Measurements from ENCODE around the gene C21orf58.

C21orf58 gene

DNA sequence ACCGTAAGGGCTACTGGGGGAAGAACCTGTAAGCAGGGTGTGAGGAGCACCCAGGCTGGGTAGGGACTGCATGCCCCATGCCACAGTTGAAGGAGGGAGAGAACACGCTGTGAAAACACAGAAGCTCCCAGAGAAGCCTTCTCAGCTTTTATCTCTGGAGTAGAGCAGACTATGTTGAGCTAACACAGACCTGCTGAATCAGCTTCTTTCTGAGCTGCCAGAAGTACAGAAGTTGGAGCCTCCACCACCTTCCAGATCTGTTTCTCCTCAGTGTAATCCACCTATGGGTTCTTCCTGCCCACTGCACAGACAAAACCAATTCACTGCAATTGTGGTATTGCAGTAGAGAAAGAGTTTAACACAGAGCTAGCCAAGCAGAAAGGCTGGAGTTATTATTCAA, 32.1 kb downstream of the C21orf58 start:
- DNase-seq, result no peak

- no peak for DNase-seq
These were observed 34.0 kb downstream of the C21orf58 start for GRCh38 chr21:46289655-46290179.

DNA sequence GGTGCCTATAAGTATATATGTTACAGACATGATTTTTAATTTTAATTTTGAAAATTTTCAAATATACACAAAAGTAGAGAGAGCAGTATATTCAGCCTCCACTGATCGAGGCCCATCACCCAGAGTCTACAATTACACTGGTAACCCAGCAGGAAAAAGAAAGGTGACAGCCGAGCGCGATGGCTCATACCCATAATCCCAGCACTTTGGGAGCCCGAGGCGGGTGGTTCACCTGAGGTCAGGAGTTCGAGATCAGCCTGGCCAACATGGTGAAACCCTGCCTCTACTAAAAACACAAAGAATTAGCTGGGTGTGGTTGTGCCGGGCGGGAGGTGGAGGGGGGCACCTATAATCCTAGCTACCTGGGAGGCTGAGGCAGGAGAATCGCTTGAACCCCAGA, 36.1 kb downstream of the C21orf58 start:
- DNase-seq, result no peak

DNA sequence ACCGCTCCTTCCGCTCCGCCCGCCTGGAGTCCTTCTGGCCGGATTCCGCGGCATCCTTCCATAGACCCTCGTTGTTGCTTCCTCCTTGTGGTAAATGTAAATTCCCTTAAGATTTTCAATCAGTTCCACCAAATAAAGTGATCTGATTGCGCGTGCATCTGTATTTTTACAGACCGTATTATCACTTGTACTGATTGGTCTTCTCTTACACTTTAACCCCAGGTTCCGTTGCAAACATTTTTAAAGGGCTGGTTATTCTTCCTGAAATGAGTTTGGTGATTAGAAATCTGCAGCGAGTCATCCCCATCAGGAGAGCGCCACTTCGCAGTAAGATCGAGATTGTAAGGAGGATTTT, 37.0 kb downstream of the C21orf58 start:
- no peak for DNase-seq

- DNase-seq, result peak; percentile 87
These were observed 37.7 kb downstream of the C21orf58 start, which contains the start of gene YBEY for GRCh38 chr21:46285761-46286647. Gene YBEY (plus strand): TSS chr21:46286342. CDS start chr21:46286914, 572 bp downstream.

DNA sequence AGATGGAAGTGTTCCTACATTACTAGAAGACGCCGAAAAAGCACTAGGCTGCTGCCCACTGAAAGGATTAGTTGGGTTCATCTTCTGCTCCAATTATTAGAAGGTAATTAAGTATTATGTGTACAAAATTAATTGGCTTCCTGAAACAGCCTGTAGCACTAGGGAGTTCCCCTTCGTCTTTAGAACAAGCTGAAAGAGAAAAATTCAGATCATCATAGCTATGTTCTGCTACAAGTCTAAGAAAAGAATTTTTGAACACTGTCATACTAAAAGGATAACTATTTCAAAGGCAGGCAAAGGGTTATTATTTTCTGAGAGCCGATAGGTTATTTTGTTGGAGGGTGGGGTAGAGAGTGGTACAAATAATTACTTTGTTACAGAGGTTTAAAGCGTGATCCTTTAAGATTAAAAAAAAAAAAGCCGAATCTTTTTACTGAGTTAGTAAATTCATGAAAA, 38.4 kb downstream of the C21orf58 start, which contains the start of gene MCM3AP:
Gene MCM3AP, minus strand, starts transcription at position 406 of the 456 bp plus-strand sequence. Its CDS starts 325 bp downstream, at position 81.
- DNase-seq, result no peak

GRCh38 chr21:46284733-46285132, 38.9 kb downstream of the C21orf58 start:
- no peak for DNase-seq

GRCh38 chr21:46284077-46284644, 39.5 kb downstream of the C21orf58 start:
- no peak for DNase-seq

- DNase-seq, result no peak
These were observed 48.8 kb downstream of the C21orf58 start for GRCh38 chr21:46274797-46275390.

DNA sequence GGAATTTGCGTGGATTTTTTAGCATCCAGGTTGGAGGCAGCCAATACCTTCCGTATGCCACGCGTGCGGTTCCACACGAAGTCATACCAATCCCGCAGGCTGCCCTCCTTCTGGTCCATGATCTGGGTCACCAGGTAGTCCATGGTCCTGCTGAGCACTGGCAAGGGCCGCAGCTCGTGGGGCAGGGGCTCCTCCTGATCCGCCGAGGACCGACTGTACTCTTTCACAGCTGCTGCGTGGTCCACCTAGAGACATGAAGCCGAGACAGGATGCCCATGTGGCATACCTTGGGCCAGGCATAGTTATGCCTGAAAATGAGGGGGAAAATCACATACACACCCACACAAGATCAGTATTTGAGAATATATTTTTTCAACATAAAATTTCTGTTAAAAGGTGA, 50.3 kb downstream of the C21orf58 start:
- no peak for DNase-seq

DNA sequence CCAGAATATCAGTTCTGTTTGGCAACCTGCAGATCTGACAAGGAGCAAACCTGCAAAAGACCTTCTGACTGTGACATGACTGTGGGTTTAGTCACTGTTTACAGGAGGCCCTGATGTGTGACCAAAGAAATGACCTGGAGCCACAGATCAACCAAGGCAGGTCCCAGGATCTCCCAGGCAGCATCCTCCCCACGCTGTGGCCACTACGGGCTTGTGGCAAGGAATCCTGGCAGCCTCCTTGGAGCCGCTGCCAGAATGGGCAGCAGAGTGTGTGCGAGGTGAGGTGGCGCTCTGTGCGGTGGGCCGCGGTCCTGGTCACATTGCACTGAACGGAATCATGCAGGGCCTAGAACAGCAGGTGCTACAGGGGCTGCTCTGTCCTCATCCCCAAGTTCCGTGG, 54.2 kb downstream of the C21orf58 start:
- DNase-seq, result no peak

- DNase-seq, result no peak
These were observed 55.3 kb downstream of the C21orf58 start for GRCh38 chr21:46268371-46268770.

DNA sequence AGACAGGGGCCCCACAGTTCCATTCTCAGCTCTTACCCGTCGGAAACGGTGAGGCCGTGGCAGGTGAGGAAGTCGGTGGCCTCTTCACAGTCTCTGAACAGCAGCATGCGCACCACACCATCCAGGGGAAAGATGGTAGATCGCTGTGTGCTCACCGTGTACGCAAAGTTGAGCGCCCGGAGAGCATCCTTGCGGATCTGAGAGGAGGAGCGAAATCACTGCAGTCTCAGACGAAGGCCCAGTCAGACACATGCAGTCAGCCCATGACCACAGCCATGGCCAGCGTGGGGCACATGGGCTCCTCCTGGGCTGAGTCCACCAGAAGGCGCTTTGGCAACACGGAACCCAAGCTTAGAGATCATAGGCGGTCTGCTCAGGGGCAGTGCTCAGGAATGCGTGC, 56.7 kb downstream of the C21orf58 start:
- no peak for DNase-seq

GRCh38 chr21:46265736-46266525, 57.7 kb downstream of the C21orf58 start:
- DNase-seq, result no peak

- no peak for DNase-seq
These were observed 59.0 kb downstream of the C21orf58 start for GRCh38 chr21:46264690-46265144.

GRCh38 chr21:46264046-46264689, 59.5 kb downstream of the C21orf58 start:
- no peak for DNase-seq

DNA sequence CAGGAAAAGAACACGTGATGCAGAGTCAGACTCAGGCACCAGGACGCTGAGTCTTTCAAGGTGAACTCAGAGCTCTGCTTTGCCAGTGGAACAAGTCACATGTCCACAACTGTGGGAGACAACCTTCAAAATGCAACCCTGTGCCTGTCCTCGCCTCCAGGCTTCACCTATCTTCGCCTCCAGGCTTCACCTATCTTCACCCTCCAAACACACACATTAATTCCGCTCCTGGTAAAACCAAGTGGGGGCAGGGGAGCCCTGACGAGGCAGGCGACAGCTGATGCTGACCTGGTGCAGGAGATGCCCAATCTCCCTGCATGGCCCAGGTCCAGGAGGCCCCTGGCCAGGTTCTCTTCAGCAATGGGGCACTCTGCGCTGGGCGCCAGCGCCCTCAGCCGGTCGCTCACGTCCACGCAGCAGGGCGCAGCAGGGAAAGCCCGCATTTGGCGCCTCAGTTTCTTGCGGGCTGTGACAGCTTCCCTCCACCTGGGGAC, 67.1 kb downstream of the C21orf58 start:
- no peak for DNase-seq

- DNase-seq, result no peak
These were observed 67.8 kb downstream of the C21orf58 start for GRCh38 chr21:46255758-46256337.

GRCh38 chr21:46255166-46255565, 68.5 kb downstream of the C21orf58 start:
- no peak for DNase-seq

DNA sequence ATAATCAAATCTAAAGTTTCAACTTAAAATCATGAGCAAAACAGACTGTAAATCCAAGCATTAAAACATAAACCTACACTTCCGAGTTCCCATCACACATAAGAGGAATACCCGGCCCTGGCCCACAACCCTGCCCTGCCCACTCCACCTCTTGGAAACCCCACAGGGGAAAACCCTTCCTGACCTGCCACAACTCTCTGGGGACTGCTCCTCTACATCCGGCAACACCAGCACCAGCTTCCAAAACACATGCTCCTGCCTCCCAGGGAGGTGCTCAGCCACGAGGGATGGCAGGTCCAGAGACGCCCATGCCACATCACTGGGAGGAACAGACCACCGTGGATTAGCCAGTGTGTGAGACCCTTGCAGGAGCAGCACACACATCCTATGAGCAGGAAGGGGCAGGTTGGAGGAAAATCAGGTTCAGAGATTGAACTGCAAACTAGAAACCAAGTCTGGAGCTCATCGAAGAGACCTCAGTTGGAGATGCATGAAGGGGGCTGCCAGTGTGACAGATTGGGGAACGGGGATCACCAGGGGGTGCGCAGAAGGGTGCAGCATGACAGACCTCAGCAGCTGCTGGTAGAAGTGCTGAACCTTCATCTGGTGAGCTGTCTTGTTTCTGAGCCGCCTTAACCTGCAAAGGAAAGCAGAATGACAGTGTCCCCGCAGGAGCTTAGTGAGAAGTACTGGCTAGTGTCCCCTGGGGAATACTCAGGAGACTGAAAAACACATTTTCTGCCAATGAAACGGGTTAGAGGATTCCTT, 69.3 kb downstream of the C21orf58 start:
- no peak for DNase-seq

Data from CD4-positive, alpha-beta T cell treated with Interleukin-12 subunit alpha and Interleukin-12 subunit beta, for 1 hour (primary cell).